ENCODE measurements around the gene ECHDC3.

DNA sequence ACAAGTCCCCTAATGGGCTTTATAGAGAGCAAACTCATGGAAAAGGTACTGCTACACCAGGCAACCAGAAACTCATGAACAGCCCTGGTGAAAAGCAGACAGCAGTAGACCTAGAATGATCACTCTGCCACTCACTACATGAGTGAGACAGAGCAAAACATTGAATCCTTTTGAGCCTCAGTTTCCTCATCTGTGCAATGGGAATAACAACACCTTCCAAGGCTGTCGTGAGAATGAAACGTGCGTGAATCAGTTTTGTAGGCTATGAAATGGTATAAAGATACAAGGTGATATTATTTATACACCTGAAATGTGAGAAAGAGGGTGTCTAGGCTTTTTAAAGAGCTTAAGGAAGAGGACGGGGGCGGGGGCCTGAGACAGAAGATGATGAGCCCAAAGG, 66.6 kb downstream of the ECHDC3 start:
- TF ChIP-seq, protein P1, sequence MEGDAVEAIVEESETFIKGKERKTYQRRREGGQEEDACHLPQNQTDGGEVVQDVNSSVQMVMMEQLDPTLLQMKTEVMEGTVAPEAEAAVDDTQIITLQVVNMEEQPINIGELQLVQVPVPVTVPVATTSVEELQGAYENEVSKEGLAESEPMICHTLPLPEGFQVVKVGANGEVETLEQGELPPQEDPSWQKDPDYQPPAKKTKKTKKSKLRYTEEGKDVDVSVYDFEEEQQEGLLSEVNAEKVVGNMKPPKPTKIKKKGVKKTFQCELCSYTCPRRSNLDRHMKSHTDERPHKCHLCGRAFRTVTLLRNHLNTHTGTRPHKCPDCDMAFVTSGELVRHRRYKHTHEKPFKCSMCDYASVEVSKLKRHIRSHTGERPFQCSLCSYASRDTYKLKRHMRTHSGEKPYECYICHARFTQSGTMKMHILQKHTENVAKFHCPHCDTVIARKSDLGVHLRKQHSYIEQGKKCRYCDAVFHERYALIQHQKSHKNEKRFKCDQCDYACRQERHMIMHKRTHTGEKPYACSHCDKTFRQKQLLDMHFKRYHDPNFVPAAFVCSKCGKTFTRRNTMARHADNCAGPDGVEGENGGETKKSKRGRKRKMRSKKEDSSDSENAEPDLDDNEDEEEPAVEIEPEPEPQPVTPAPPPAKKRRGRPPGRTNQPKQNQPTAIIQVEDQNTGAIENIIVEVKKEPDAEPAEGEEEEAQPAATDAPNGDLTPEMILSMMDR (IDR thresholded peaks at IDR 0.05), result no peak
- TF ChIP-seq EZH2 (IDR thresholded peaks at IDR 0.05) (no peak), EZH2phosphoT487 (IDR thresholded peaks at IDR 0.05) (no peak)

All from neural progenitor cell (in vitro differentiated cells).